WTC11 (cell line): ENCODE measurements around the gene OAF. TPM values are rescaled to one million over a fixed set of nuclear protein-coding genes. Genes with fewer than 3 reads are reported as not detected.

Source experiments
- ATAC-seq: fragments of 200-7000 bp; cut with Tn5 transposase; 2 replicates; pipeline ENCODE4 v1.10.0; 2021; ENCODE audit warnings: mild to moderate bottlenecking, moderate library complexity
- CTCF ChIA-PET: fragments of 300-600 bp; sonication (Branson Sonifier 250); formaldehyde crosslinking; loops from one replicate; lab custom pipeline; 2021; ENCODE audit warnings: antibody characterized with exemption; lab: Charles Lee
- POLR2A ChIA-PET: fragments of 350-600 bp; sonication (Branson Sonifier 250); formaldehyde crosslinking; loops from one replicate; lab custom pipeline; 2021; ENCODE audit warnings: antibody characterized with exemption; lab: Charles Lee
- DNase-seq: peaks from one replicate; pipeline ENCODE4 v3.0.0; 2021; ENCODE audit warnings: low spot score
- H3K27ac Mint-ChIP-seq: 2 replicates; pipeline ENCODE4 v1.8.0; 2021; ENCODE audit warnings: mixed read lengths
- H3K27me3 Mint-ChIP-seq: 2 replicates; pipeline ENCODE4 v1.8.0; 2021; ENCODE audit warnings: low read depth, mild to moderate bottlenecking, moderate library complexity, mixed read lengths
- H3K36me3 Mint-ChIP-seq: 2 replicates; pipeline ENCODE4 v1.8.0; 2021; ENCODE audit warnings: mixed read lengths
- H3K4me1 Mint-ChIP-seq: 2 replicates; pipeline ENCODE4 v1.8.0; 2022; ENCODE audit warnings: mixed read lengths
- H3K4me3 Mint-ChIP-seq: 2 replicates; pipeline ENCODE4 v1.8.0; 2021; ENCODE audit warnings: mild to moderate bottlenecking, moderate library complexity, mixed read lengths
- H3K9me3 Mint-ChIP-seq: 2 replicates; pipeline ENCODE4 v1.8.0; 2021; ENCODE audit warnings: mixed read lengths
- AR ChIP-seq: fragments of 250-450 bp; sonication (Bioruptor Pico); IDR thresholded peaks from 2 replicates; pipeline ENCODE4 v1.9.0; 2021; ENCODE audit warnings: mild to moderate bottlenecking
- ATF2 ChIP-seq: sonication (generic); formaldehyde crosslinking; IDR thresholded peaks from 2 replicates; pipeline ENCODE4 v1.8.1; 2022; ENCODE audit warnings: low read depth, missing genetic modification reagents, borderline replicate concordance
- CBFB ChIP-seq: sonication (generic); formaldehyde crosslinking; IDR thresholded peaks from 2 replicates; pipeline ENCODE4 v1.8.1; 2022; ENCODE audit warnings: mild to moderate bottlenecking, low read depth, missing genetic modification reagents
- CTCF ChIP-seq: fragments of 200-600 bp; IDR thresholded peaks from 2 replicates; pipeline ENCODE4 v1.8.0; 2022; ENCODE audit warnings: antibody characterized with exemption
- FOXK1 ChIP-seq: sonication (generic); formaldehyde crosslinking; IDR thresholded peaks from 2 replicates; pipeline ENCODE4 v1.8.0; 2022; ENCODE audit warnings: mild to moderate bottlenecking, moderate library complexity, missing genetic modification reagents
- FOXP1 ChIP-seq: sonication (generic); formaldehyde crosslinking; IDR thresholded peaks from 2 replicates; pipeline ENCODE4 v1.8.0; 2022; ENCODE audit warnings: missing genetic modification reagents, mild to moderate bottlenecking, moderate library complexity, borderline replicate concordance
- GTF2I ChIP-seq: fragments of 250-450 bp; sonication (Bioruptor Pico); conservative IDR thresholded peaks from 2 replicates; pipeline ENCODE4 v1.4.0; 2021; ENCODE audit warnings: mild to moderate bottlenecking
- HMGA2 ChIP-seq: fragments of 250-450 bp; sonication (Bioruptor Pico); IDR thresholded peaks from 2 replicates; pipeline ENCODE4 v1.4.0; 2021; ENCODE audit warnings: mild to moderate bottlenecking, moderate library complexity
- IRF1 ChIP-seq: sonication (generic); formaldehyde crosslinking; IDR thresholded peaks from 2 replicates; pipeline ENCODE4 v1.8.0; 2023; ENCODE audit warnings: missing genetic modification reagents
- KAT7 ChIP-seq: sonication (generic); formaldehyde crosslinking; IDR thresholded peaks from 2 replicates; pipeline ENCODE4 v1.8.1; 2023; ENCODE audit warnings: missing genetic modification reagents, mild to moderate bottlenecking, borderline replicate concordance
- MLX ChIP-seq: sonication (generic); formaldehyde crosslinking; IDR thresholded peaks from 2 replicates; pipeline ENCODE4 v1.8.1; 2023; ENCODE audit warnings: mild to moderate bottlenecking, missing genetic modification reagents, moderate library complexity
- MXD4 ChIP-seq: fragments of 250-450 bp; sonication (Bioruptor Pico); IDR thresholded peaks from 2 replicates; pipeline ENCODE4 v1.8.0; 2021; ENCODE audit warnings: mild to moderate bottlenecking, moderate library complexity, borderline replicate concordance
- PRRX2 ChIP-seq: fragments of 250-450 bp; sonication (Bioruptor Pico); IDR thresholded peaks from 2 replicates; pipeline ENCODE4 v1.8.0; 2021; ENCODE audit warnings: mild to moderate bottlenecking
- TEAD4 ChIP-seq: sonication (generic); formaldehyde crosslinking; IDR thresholded peaks from 2 replicates; pipeline ENCODE4 v1.8.0; 2022; ENCODE audit warnings: mild to moderate bottlenecking, missing genetic modification reagents
- USF1 ChIP-seq: sonication (generic); formaldehyde crosslinking; IDR thresholded peaks from 2 replicates; pipeline ENCODE4 v1.8.0; 2022; ENCODE audit warnings: mild to moderate bottlenecking, missing genetic modification reagents
- USF2 ChIP-seq: sonication (generic); formaldehyde crosslinking; IDR thresholded peaks from 2 replicates; pipeline ENCODE4 v1.8.1; 2023; ENCODE audit warnings: mild to moderate bottlenecking, missing genetic modification reagents, moderate library complexity
- ZNF232 ChIP-seq: sonication (generic); formaldehyde crosslinking; IDR thresholded peaks from 2 replicates; pipeline ENCODE4 v1.8.0; 2022; ENCODE audit warnings: mild to moderate bottlenecking, missing genetic modification reagents
- ZNF263 ChIP-seq: sonication (generic); formaldehyde crosslinking; IDR thresholded peaks from 2 replicates; pipeline ENCODE4 v1.8.1; 2022; ENCODE audit warnings: low read depth, mild to moderate bottlenecking, moderate library complexity, missing genetic modification reagents
- ZNF317 ChIP-seq: sonication (generic); formaldehyde crosslinking; IDR thresholded peaks from 2 replicates; pipeline ENCODE4 v1.8.1; 2023; ENCODE audit warnings: low read depth, mild to moderate bottlenecking, moderate library complexity, missing genetic modification reagents, borderline replicate concordance
- ZNF416 ChIP-seq: fragments of 250-450 bp; sonication (Bioruptor Pico); IDR thresholded peaks from 2 replicates; pipeline ENCODE4 v1.9.0; 2021; ENCODE audit warnings: mild to moderate bottlenecking, inconsistent platforms
- ZNF423 ChIP-seq: fragments of 250-450 bp; sonication (Bioruptor Pico); IDR thresholded peaks from 2 replicates; pipeline ENCODE4 v2.1.2; 2022; ENCODE audit warnings: mild to moderate bottlenecking, moderate library complexity
- total RNA-seq: library from RNA; stranded (reverse); gene quantifications from 3 replicates; pipeline ENCODE4 v1.2.3, GENCODE V29; 2021

The OAF gene
- total RNA-seq, 1 experiment from 2014 or later, result 5.6 TPM

GRCh38 chr11:120210626-120211521, at the start of gene OAF (continued):
- TF ChIP-seq USF2 (CRISPR knock-in tag) (no peak), ZNF232 (CRISPR knock-in tag) (no peak), HMGA2 (CRISPR knock-in tag) (no peak)

- no peak overlapping the region for H3K27ac Mint-ChIP-seq
- ChIA-PET POLR2A (no interaction called here), CTCF (interaction anchor here (1.2 to 5.9 kb wide), 11 partner anchors 10 to 156 kb away, joined by 3 to 94 read pairs (median 16); no protein-coding TSS in a partner anchor)
- TF ChIP-seq CBFB (no peak), ZNF263 (CRISPR knock-in tag) (no peak), TEAD4 (CRISPR knock-in tag) (no peak), ZNF423 (CRISPR knock-in tag) (no peak), PRRX2 (CRISPR knock-in tag) (no peak), GTF2I (CRISPR knock-in tag) (no peak), AR (CRISPR knock-in tag) (no peak), CTCF (no peak), IRF1 (CRISPR knock-in tag) (no peak)
- ATAC-seq (no peak), DNase-seq (no peak)
- peak overlapping the region; percentile 6; the same call in 1 of the 2 replicates for H3K4me3 Mint-ChIP-seq
- H3K27me3 Mint-ChIP-seq, result peaks cover 88% of the 10 kb centered on the region
- no peaks in the 10 kb centered on the region for H3K36me3 Mint-ChIP-seq
- peaks cover 7% of the 10 kb centered on the region; the same call in 1 of the 2 replicates for H3K4me1 Mint-ChIP-seq
- peaks cover 11% of the 10 kb centered on the region for H3K9me3 Mint-ChIP-seq
Measured at GRCh38 chr11:120167659-120168058, 43.2 kb upstream of the OAF start.

- TF ChIP-seq FOXP1 (CRISPR knock-in tag) (0 out of 2 replicates have a peak, but pooled peaks have one; percentile 12), KAT7 (CRISPR knock-in tag) (no peak), MXD4 (CRISPR knock-in tag) (no peak), MLX (CRISPR knock-in tag) (no peak), USF1 (CRISPR knock-in tag) (no peak), FOXK1 (CRISPR knock-in tag) (no peak), ZNF416 (no peak), ATF2 (no peak), ZNF317 (no peak)
- Mint-ChIP-seq H3K36me3 (no peaks in the 10 kb centered on the region), H3K4me3 (peak overlapping the region; percentile 76), H3K27ac (no peak overlapping the region), H3K27me3 (peaks cover 91% of the 10 kb centered on the region), H3K4me1 (peaks cover 9% of the 10 kb centered on the region; the same call in 1 of the 2 replicates), H3K9me3 (peaks cover 11% of the 10 kb centered on the region)
- ATAC-seq (no peak), DNase-seq (no peak)
- ChIA-PET CTCF (interaction anchor here (0.6 to 5.9 kb wide), 51 partner anchors 10 to 543 kb away, joined by 3 to 94 read pairs (median 4); partner anchors contain the start of genes POU2F3 and TRIM29), POLR2A (interaction anchor here (1.0 kb wide), 1 partner anchor 68 kb away, joined by 3 read pairs; no protein-coding TSS in a partner anchor)
Measured at GRCh38 chr11:120168108-120168959, 42.5 kb upstream of the OAF start.
